Fibroblast of pulmonary artery (primary cell): ENCODE results near the gene FMN1.

ENCODE experiments used
- DNase-seq: peaks from one replicate; pipeline ENCODE4 v3.0.0-alpha.2; 2010; ENCODE audit warnings: low read depth
- H3K4me3 ChIP-seq: replicated peaks from 2 replicates; pipeline ENCODE4 v1.5.1; 2011; ENCODE audit warnings: low read depth, mild to moderate bottlenecking, control low read depth, low read length, moderate library complexity
- CTCF ChIP-seq: IDR thresholded peaks from 2 replicates; pipeline ENCODE4 v1.5.1; 2011; ENCODE audit warnings: mild to moderate bottlenecking, control low read depth, low read length, inconsistent platforms; ENCODE audit errors: missing control alignments

Gene FMN1

GRCh38 chr15:33136353-33136752 lies 58.2 kb downstream of the FMN1 start:
- no peak overlapping the region for H3K4me3 ChIP-seq
- no peak for TF ChIP-seq CTCF
- no peak for DNase-seq

- no peak overlapping the region for H3K4me3 ChIP-seq
- DNase-seq, result peak; percentile 14
- no peak for TF ChIP-seq CTCF
Measured at GRCh38 chr15:33135355-33135781, 59.1 kb downstream of the FMN1 start.

GRCh38 chr15:33132722-33133345 lies 61.7 kb downstream of the FMN1 start:
- H3K4me3 ChIP-seq, result no peak overlapping the region
- peak; percentile 78 for DNase-seq
- peak; percentile 83 for TF ChIP-seq CTCF

GRCh38 chr15:33132233-33132580 lies 62.3 kb downstream of the FMN1 start:
- DNase-seq, result no peak
- no peak for TF ChIP-seq CTCF
- H3K4me3 ChIP-seq, result no peak overlapping the region

- H3K4me3 ChIP-seq, result no peak overlapping the region
- peak; percentile 21 for DNase-seq
- no peak for TF ChIP-seq CTCF
Measured at GRCh38 chr15:33131552-33132232, 62.8 kb downstream of the FMN1 start.

GRCh38 chr15:33126559-33127290 lies 67.8 kb downstream of the FMN1 start:
- DNase-seq, result peak; percentile 96

More at GRCh38 chr15:33126559-33127290, 67.8 kb downstream of the FMN1 start:
- no peak for TF ChIP-seq CTCF
- no peak overlapping the region for H3K4me3 ChIP-seq
